Mesothelial cell of epicardium (in vitro differentiated cells): ENCODE results near the gene MAPRE3. TPM values are rescaled to one million over a fixed set of nuclear protein-coding genes. Genes with fewer than 3 reads are reported as not detected.

Experiments
- DNase-seq, 2 experiments: peaks; one replicate each; pipeline ENCODE4 v3.0.0; 2021; ENCODE audit warnings: low spot score in 2 of 2; ENCODE audit not compliant: unreplicated experiment in 2 of 2
- H3K27ac Mint-ChIP-seq: 2 replicates; pipeline ENCODE4 v1.8.0; 2021; ENCODE audit warnings: mixed read lengths
- H3K27me3 Mint-ChIP-seq: 2 replicates; pipeline ENCODE4 v1.8.0; 2021; ENCODE audit warnings: low read depth, mixed read lengths
- H3K36me3 Mint-ChIP-seq: 2 replicates; pipeline ENCODE4 v1.8.0; 2021; ENCODE audit warnings: mixed read lengths
- H3K4me1 Mint-ChIP-seq: 2 replicates; pipeline ENCODE4 v1.8.0; 2021; ENCODE audit warnings: mixed read lengths
- H3K4me3 Mint-ChIP-seq: 2 replicates; pipeline ENCODE4 v1.8.0; 2021; ENCODE audit warnings: mild to moderate bottlenecking, moderate library complexity, mixed read lengths
- H3K9me3 Mint-ChIP-seq: 2 replicates; pipeline ENCODE4 v1.8.0; 2021; ENCODE audit warnings: mixed read lengths
- total RNA-seq: library from RNA; stranded (reverse); gene quantifications from 3 replicates; pipeline ENCODE4 v1.2.1, GENCODE V29; 2021
- TF ChIP-seq, protein P1 (sequence below): fragments of 200-600 bp; sonication (generic); IDR thresholded peaks from one replicate; pipeline ENCODE4 v1.5.0; 2021; ENCODE audit warnings: antibody characterized with exemption; ENCODE audit not compliant: unreplicated experiment

The MAPRE3 gene
- total RNA-seq, 1 donor from 2014 or later = 14.8 TPM

GRCh38 chr2:26986576-26986975 lies 16.1 kb downstream of the MAPRE3 start:
- no peaks in the 10 kb centered on the region for H3K27me3 Mint-ChIP-seq
- H3K4me3 Mint-ChIP-seq = no peak overlapping the region

DNA sequence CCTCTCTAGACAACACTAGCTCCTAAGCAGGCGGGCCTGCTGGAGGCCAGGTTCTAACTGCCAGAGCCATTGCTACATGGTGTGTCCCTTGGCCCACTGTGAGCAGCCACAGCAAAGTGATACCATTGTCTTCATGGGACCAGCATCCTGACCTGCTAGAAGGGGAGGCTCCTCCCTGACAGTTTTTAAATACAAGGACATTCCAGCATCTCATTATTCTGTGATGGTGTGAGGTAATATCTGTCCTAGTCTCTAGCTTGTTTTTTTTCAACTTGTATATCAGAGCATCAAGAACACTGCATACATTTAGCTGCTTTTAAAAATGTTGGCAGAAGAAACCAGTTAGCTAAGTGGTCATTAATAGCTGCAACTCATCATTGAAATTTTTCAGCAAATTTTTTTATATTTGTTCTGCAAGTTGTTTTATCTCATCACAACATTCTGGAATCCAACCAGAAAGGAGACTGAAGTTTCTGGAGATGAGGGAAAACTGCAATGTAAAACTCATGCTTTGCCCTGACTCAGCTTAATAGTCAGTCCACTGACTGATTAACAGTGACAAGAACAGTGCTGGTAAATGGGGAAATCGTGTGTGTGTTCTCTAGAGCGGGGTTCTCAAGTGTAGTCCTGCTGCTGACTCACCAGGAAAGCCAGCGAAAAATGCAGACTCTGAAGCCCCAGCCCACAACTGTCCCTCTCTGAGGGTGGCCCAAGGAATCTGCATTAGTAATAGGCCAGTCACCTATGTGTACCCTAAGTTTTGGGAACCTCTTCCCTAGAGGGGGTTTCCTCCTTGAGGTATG lies 17.8 kb downstream of the MAPRE3 start:
- no peaks in the 10 kb centered on the region for H3K36me3 Mint-ChIP-seq
- H3K4me3 Mint-ChIP-seq = no peak overlapping the region
- no peaks in the 10 kb centered on the region for H3K9me3 Mint-ChIP-seq

More at GRCh38 chr2:26986576-26986975, 16.1 kb downstream of the MAPRE3 start:
- Mint-ChIP-seq H3K4me1 (no peaks in the 10 kb centered on the region), H3K9me3 (no peaks in the 10 kb centered on the region), H3K27ac (no peak overlapping the region), H3K36me3 (no peaks in the 10 kb centered on the region)
- TF ChIP-seq, protein P1, sequence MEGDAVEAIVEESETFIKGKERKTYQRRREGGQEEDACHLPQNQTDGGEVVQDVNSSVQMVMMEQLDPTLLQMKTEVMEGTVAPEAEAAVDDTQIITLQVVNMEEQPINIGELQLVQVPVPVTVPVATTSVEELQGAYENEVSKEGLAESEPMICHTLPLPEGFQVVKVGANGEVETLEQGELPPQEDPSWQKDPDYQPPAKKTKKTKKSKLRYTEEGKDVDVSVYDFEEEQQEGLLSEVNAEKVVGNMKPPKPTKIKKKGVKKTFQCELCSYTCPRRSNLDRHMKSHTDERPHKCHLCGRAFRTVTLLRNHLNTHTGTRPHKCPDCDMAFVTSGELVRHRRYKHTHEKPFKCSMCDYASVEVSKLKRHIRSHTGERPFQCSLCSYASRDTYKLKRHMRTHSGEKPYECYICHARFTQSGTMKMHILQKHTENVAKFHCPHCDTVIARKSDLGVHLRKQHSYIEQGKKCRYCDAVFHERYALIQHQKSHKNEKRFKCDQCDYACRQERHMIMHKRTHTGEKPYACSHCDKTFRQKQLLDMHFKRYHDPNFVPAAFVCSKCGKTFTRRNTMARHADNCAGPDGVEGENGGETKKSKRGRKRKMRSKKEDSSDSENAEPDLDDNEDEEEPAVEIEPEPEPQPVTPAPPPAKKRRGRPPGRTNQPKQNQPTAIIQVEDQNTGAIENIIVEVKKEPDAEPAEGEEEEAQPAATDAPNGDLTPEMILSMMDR = no peak
- DNase-seq = no peak

DNA sequence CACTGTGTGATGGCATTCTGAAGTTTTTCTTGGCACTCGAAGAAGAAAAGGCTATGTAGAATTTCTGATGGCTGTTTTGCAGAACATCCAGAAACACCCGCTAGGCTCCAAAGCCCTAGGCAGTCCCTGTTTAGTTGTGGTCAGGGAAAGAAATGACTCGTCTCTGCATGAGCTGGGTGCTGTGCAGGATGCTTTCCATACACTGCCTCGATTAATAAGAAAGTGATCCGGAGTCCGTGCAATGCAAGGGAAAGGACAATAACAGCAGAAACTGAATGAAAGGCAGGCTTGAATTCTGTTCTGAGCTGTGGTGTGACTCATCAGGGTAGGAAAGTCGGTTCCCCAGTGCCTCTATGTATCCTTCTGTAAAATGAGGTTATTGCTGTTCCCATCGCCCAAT lies 18.7 kb downstream of the MAPRE3 start:
- DNase-seq = no peak
- Mint-ChIP-seq H3K9me3 (no peaks in the 10 kb centered on the region), H3K4me1 (no peaks in the 10 kb centered on the region), H3K36me3 (no peaks in the 10 kb centered on the region), H3K27ac (no peak overlapping the region), H3K4me3 (no peak overlapping the region), H3K27me3 (no peaks in the 10 kb centered on the region)
- TF ChIP-seq, protein P1 = no peak

More for the DNA sequence above, 17.8 kb downstream of the MAPRE3 start:
- Mint-ChIP-seq H3K4me1 (no peaks in the 10 kb centered on the region), H3K27me3 (no peaks in the 10 kb centered on the region), H3K27ac (no peak overlapping the region)
- no peak for DNase-seq
- TF ChIP-seq, protein P1 = no peak

- H3K9me3 Mint-ChIP-seq = no peaks in the 10 kb centered on the region
- no peak for DNase-seq
- H3K27ac Mint-ChIP-seq = no peak overlapping the region
- H3K36me3 Mint-ChIP-seq = no peaks in the 10 kb centered on the region
- TF ChIP-seq, protein P1 = no peak
- no peak overlapping the region for H3K4me3 Mint-ChIP-seq
- H3K27me3 Mint-ChIP-seq = no peaks in the 10 kb centered on the region
- no peaks in the 10 kb centered on the region for H3K4me1 Mint-ChIP-seq
Measured at GRCh38 chr2:26991717-26992116, 21.3 kb downstream of the MAPRE3 start.

DNA sequence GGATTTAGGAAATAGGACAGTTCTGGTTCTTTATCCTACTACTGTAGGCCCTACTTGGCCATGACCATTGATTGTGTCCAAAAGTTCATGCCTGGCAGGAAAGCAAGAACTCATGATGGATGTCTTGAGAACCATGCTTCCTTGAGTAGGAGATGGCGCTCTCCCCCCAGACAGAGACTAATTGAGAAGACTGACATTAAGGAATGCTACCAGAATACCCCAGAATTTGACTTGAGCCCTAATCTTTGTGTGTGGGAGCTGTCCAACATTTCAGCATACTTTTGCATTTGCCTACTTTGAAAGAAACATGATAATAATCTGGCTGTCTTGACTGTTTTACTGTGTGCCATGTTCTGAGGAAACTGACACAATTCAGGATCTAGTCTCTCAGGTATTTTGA lies 23.3 kb downstream of the MAPRE3 start:
- TF ChIP-seq, protein P1 = no peak
- Mint-ChIP-seq H3K4me1 (no peaks in the 10 kb centered on the region), H3K9me3 (no peaks in the 10 kb centered on the region), H3K4me3 (no peak overlapping the region), H3K27ac (no peak overlapping the region), H3K36me3 (no peaks in the 10 kb centered on the region), H3K27me3 (no peaks in the 10 kb centered on the region)
- no peak for DNase-seq

DNA sequence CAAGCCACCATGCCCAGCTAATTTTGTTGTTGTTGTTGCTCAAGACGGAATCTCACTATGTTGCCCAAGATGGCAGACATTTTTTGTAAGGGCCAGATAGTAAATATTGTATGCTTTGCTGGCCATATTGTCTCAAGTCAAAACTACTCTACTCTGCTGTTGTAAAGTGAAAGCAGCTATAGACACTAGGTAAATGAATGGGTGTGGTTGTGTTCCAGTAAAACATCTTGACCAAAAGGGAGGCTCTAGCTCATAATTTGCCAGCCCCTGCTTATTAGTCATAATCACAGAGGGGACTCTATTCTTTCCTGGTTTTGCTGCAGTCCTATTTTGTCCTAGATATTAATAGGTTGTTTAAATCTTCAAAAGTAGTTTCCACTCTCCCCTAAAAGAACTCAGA lies 24.5 kb downstream of the MAPRE3 start:
- H3K36me3 Mint-ChIP-seq = no peaks in the 10 kb centered on the region
- TF ChIP-seq, protein P1 = no peak
- H3K9me3 Mint-ChIP-seq = no peaks in the 10 kb centered on the region
- DNase-seq = no peak
- H3K27ac Mint-ChIP-seq = no peak overlapping the region
- H3K27me3 Mint-ChIP-seq = no peaks in the 10 kb centered on the region
- H3K4me1 Mint-ChIP-seq = no peaks in the 10 kb centered on the region
- no peak overlapping the region for H3K4me3 Mint-ChIP-seq
